Heart left ventricle (tissue), 16 donors: ENCODE data around the gene MPPED2. TPM values are rescaled to one million over a fixed set of nuclear protein-coding genes. Genes with fewer than 3 reads are reported as not detected.

ENCODE experiments used
- ATAC-seq, 4 donors: fragments of 200-7000 bp; cut with Tn5 transposase; one replicate each; pipeline ENCODE4 v1.9.1; 2020 to 2022; ENCODE audit warnings: moderate library complexity in 4 of 4, mild to moderate bottlenecking in 3 of 4, moderate number of reproducible peaks in 1 of 4
- DNase-seq, 5 donors: peaks; one replicate each; pipeline ENCODE4 v3.0.0-alpha.2; 2020
- H3K27ac ChIP-seq, 12 donors: fragments of 200-600 bp; sonication (generic) in 4 of 12; one replicate each; pipeline versions ENCODE4 v1.5.0 to v1.8.0; 2016 to 2022; ENCODE audit warnings: mild to moderate bottlenecking in 2 of 12
- H3K27me3 ChIP-seq, 9 donors: fragments of 200-600 bp; sonication (generic) in 2 of 9; one replicate each; pipeline versions ENCODE4 v1.5.1 to v1.8.0; 2016 to 2022; ENCODE audit warnings: mild to moderate bottlenecking in 3 of 9
- H3K36me3 ChIP-seq, 9 donors: fragments of 200-600 bp; sonication (generic) in 2 of 9; one replicate each; pipeline versions ENCODE4 v1.5.0 to v1.8.0; 2018 to 2022; ENCODE audit warnings: mild to moderate bottlenecking in 2 of 9
- H3K4me1 ChIP-seq, 12 donors: fragments of 200-600 bp; sonication (generic) in 4 of 12; one replicate each; pipeline versions ENCODE4 v1.5.0 to v1.8.0; 2016 to 2022; ENCODE audit warnings: mild to moderate bottlenecking in 3 of 12
- H3K4me3 ChIP-seq, 12 donors: fragments of 200-600 bp; sonication (generic) in 4 of 12; one replicate each; pipeline versions ENCODE4 v1.5.0 to v1.8.0; 2017 to 2022; ENCODE audit warnings: mild to moderate bottlenecking in 9 of 12, moderate library complexity in 4 of 12
- H3K9me3 ChIP-seq, 12 donors: fragments of 200-600 bp; sonication (generic) in 4 of 12; one replicate each; pipeline versions ENCODE4 v1.5.0 to v1.8.0; 2016 to 2022; ENCODE audit warnings: mild to moderate bottlenecking in 1 of 12
- CTCF ChIP-seq, 12 donors: fragments of 200-600 bp; sonication (generic) in 4 of 12; IDR thresholded peaks; one replicate each; pipeline versions ENCODE4 v1.5.0 to v1.8.0; 2018 to 2022; ENCODE audit warnings: antibody characterized with exemption in 12 of 12, mild to moderate bottlenecking in 5 of 12
- POLR2A ChIP-seq, 2 donors: fragments of 450-650 bp; IDR thresholded peaks; one replicate each; pipeline ENCODE4 v1.6.1; 2017; ENCODE audit warnings: antibody characterized with exemption in 2 of 2, mild to moderate bottlenecking in 2 of 2, moderate library complexity in 2 of 2
- WGBS, 4 donors: extraction: QIAGEN DNeasy Blood & Tissue Kit in 2 of 4; methylation state at CpG; one replicate each; pipeline versions ENCODE4 v1.1.5 to v1.1.7; 2013 to 2018; 5-methylcytosine and 5-hydroxymethylcytosine counted together
- intact Hi-C, 10 donors: fragments of 100-400 bp; cut with DNase I; formaldehyde crosslinking; loops; one replicate each; pipeline versions ENCODE4 v1.11.1 to v1.14.2; 2022
- polyA plus RNA-seq, 2 donors: library from polyadenylated mRNA; stranded (reverse); fragments of 200-250 nt; gene quantifications; one replicate each; pipeline ENCODE4 v1.2.3, GENCODE V29; 2013
- total RNA-seq, 9 donors: library from RNA; depleted of rRNA in 2 of 9; stranded (reverse); fragments of >200 nt in 2 of 9; fragmentation: NEBNext Ultra II Directional in 3 of 9; extraction: Animal tissue kit (Norgen Biotek cat#: 25700) in 3 of 9; gene quantifications; one replicate each; pipeline versions ENCODE4 v1.1.0 to v1.2.4, GENCODE V29; 2016 to 2023
- donor health status: ischemic (EF 13 %, LVEDD 7.1; RV severe dilation, severe dysfunction).
- donor health status: healthy with polysubstance abuse.
- donor health status: DM: no; HTN: yes; CAD: no.
- donor health status: DM: no; HTN: no; CAD: no.
- donor health status: ischemic (EF 25% LVEDD 6.9; RV normal size, moderate dysfunction).
- donor health status: ischemic (EF 25% LVEDD 5.7; RV mildly dilated, moderate dysfunction).
- donor health status: healthy.
- donor health status: DM: yes; HTN: yes; CAD: no.
- donor health status: ischemic (EF 35%, LVEDD 5.7; RV mildly dilated, moderate dysfunction).
- donor health status: nonischemic (EF 11% LVEDD 7.7; RV severe dilation, severe dysfunction).
- donor health status: DM: yes; HTN: yes; CAD: no.
- donor health status: PGD.
- donor health status: ischemic (EF 29% LVEDD 5.4; RV normal size, mild dysfunction).
- donor health status: nonischemic (EF 23%, LVEDD 6.1; RV moderate dilation, normal function).

The MPPED2 gene
- total and polyA plus RNA-seq, 11 donors = 2.7 to 14.3 (median 8.4) TPM

DNA sequence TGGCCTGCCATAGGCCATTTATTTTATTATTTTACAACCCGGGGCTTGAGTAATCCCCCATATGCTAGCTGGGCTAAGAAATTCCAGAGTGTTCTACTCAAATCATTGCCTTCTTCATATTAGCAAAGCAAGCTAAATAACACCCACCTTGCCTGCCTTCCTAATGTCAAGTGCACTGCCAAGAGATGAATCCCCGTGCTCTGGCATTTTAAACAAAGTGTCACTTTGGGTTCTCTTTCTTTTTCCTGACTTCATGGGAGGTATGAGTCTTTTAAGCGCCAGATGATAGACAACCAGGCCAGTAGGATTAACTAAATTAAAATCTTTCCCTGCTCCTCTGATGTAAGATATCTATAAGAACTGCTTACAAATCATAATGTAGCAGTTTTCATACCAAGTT, 4.5 kb downstream of the MPPED2 start:
- peaks cover 0 to 29% (median 5%) of the 10 kb centered on the region in 9 donors for H3K36me3 ChIP-seq
- H3K4me1 ChIP-seq = peaks cover 0 to 12% (median 0%) of the 10 kb centered on the region in 12 donors

GRCh38 chr11:30580573-30580972, 5.6 kb downstream of the MPPED2 start:
- Histone ChIP-seq H3K27ac (no peak overlapping the region), H3K27me3 (peaks cover 0 to 23% (median 0%) of the 10 kb centered on the region in 9 donors), H3K4me1 (peaks cover 0 to 10% (median 0%) of the 10 kb centered on the region in 12 donors), H3K36me3 (peaks cover 0 to 34% (median 5%) of the 10 kb centered on the region in 9 donors), H3K4me3 (no peak overlapping the region), H3K9me3 (no peaks in the 10 kb centered on the region)
- DNase-seq (no peak), ATAC-seq (no peak)
- intact Hi-C loops = loop anchor here (5.0 to 10.0 kb wide), 12 partner anchors 96 to 334 kb away; no protein-coding TSS in a partner anchor
- TF ChIP-seq CTCF (IDR thresholded peaks at IDR 0.05) (no peak), POLR2A (IDR thresholded peaks at IDR 0.05) (no peak)
- WGBS, 4 donors = 70 to 97% (median 75%) methylated on average over 4 of the region's 4 CpGs

More for the DNA sequence above, 4.5 kb downstream of the MPPED2 start:
- ATAC-seq = no peak
- TF ChIP-seq CTCF (IDR thresholded peaks at IDR 0.05) = no peak
- H3K27ac ChIP-seq = no peak overlapping the region
- no peak overlapping the region for H3K4me3 ChIP-seq
- 87 to 96% (median 90%) methylated on average over 3 of the region's 3 CpGs for WGBS, 4 donors
- peaks cover 0 to 28% (median 0%) of the 10 kb centered on the region in 9 donors for H3K27me3 ChIP-seq
- intact Hi-C loops = loop anchor here (5.0 to 10.0 kb wide), 12 partner anchors 97 to 333 kb away; no protein-coding TSS in a partner anchor
- H3K9me3 ChIP-seq = no peaks in the 10 kb centered on the region
- no peak for DNase-seq

GRCh38 chr11:30579415-30580175, 6.6 kb downstream of the MPPED2 start:
- 84 to 90% (median 86%) methylated on average over 3 of the region's 3 CpGs for WGBS, 4 donors
- Histone ChIP-seq H3K27me3 (peaks cover 0 to 13% (median 0%) of the 10 kb centered on the region in 9 donors), H3K4me1 (peaks cover 0 to 10% (median 0%) of the 10 kb centered on the region in 12 donors), H3K36me3 (peaks cover 0 to 34% (median 5%) of the 10 kb centered on the region in 9 donors), H3K4me3 (no peak overlapping the region), H3K27ac (no peak overlapping the region), H3K9me3 (no peaks in the 10 kb centered on the region)
- TF ChIP-seq CTCF (IDR thresholded peaks at IDR 0.05) = no peak
- no peak for TF ChIP-seq POLR2A (IDR thresholded peaks at IDR 0.05)
- intact Hi-C loops = loop anchor here (5.0 to 10.0 kb wide), 12 partner anchors 95 to 335 kb away; no protein-coding TSS in a partner anchor
- DNase-seq = no peak
- no peak for ATAC-seq

GRCh38 chr11:30578406-30578805, 7.7 kb downstream of the MPPED2 start:
- intact Hi-C loops = no loop called here
- WGBS, 4 donors = 94 to 100% (median 96%) methylated on average over 1 of the region's 1 CpG

More at GRCh38 chr11:30578406-30578805, 7.7 kb downstream of the MPPED2 start:
- Histone ChIP-seq H3K4me3 (no peak overlapping the region), H3K27ac (no peak overlapping the region), H3K27me3 (peaks cover 0 to 3% (median 0%) of the 10 kb centered on the region in 9 donors), H3K9me3 (no peaks in the 10 kb centered on the region), H3K4me1 (peaks cover 0 to 4% (median 0%) of the 10 kb centered on the region in 12 donors), H3K36me3 (peaks cover 0 to 34% (median 5%) of the 10 kb centered on the region in 9 donors)
- no peak for DNase-seq
- ATAC-seq = no peak
- TF ChIP-seq CTCF (IDR thresholded peaks at IDR 0.05) = no peak
- TF ChIP-seq POLR2A (IDR thresholded peaks at IDR 0.05) = no peak
